HG03103 (cell line): Measurements from ENCODE around the gene ATMIN.

Experiments used
- ATAC-seq: cut with Tn5 transposase; IDR thresholded peaks from one replicate; pipeline ENCODE4 v1.9.1; 2021; ENCODE audit warnings: low read depth; ENCODE audit not compliant: unreplicated experiment

The ATMIN gene

DNA sequence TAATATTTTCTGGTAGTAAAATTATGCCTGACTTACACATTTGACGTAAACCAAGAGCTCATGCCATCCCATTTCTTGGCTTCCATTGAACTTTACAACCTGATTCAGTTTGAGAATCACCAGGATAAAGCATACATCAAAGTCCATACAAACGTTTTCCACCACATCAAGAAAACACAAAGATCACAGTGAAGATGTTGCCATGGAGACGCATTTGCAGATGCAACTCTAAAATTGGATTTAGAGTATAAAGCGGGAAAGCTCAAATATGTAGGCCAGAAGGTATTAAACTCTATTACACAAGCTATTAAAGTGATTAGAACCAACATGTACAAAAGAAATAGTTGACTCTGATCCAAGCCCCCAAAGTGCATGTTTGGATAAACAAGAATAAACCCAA, 31.0 kb downstream of the ATMIN start:
- ATAC-seq, result no peak

DNA sequence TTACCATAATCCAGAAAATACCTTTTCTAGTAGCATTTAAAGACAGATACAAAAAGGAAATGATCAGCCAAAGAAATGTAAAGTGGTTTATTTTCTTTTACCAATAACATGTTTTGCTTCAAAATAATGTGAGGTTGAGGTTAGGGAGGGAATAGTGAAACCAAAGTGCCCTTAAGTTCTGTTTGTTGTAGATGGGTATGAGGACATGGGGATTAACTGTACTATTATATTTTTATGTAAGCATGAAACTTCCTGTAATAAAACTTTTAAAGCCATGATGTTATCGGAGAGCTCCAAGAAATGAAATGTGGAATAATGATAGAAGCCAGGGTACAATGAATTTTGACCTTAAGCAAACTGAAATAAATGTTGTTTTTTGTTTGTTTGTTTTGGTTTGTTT, 31.5 kb downstream of the ATMIN start:
- ATAC-seq, result no peak

DNA sequence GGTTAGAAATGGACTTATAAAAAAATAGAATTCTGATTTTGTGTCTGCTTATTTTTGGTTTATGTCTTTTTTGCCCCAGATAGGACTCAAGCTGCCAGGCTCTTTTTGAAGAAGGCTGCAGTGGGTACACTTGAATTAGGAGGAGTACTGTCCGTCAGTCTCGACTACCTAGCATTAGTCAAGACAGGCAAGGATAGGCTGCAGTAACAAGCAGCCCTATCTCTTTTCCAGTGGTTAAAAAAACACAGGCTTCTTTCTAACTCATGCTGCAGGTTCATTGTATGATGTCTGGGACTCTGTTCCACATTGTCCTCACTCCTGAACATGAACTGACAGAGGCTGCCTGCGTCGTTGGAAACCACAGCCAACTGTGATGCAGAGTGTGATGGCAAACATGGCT, 33.4 kb downstream of the ATMIN start:
- ATAC-seq, result no peak

DNA sequence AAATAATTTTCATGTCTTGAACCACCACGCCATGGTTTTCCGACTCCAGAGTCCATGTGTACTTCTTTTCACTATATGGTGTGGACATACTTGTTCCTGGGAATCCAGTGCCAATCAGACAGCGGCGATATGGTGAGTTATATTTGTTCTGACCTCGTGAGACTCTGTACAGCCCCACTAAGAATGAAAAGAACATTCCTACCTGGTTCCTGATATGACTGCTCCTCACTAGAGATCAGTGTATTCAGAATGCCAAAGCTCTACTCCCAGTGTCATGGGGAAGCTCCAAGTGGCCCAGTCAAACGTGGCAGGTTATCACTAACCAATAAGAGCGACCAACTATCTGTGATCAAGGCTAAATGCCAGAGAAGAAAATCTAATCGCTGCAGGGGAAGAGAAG, 35.3 kb downstream of the ATMIN start:
- ATAC-seq, result no peak

DNA sequence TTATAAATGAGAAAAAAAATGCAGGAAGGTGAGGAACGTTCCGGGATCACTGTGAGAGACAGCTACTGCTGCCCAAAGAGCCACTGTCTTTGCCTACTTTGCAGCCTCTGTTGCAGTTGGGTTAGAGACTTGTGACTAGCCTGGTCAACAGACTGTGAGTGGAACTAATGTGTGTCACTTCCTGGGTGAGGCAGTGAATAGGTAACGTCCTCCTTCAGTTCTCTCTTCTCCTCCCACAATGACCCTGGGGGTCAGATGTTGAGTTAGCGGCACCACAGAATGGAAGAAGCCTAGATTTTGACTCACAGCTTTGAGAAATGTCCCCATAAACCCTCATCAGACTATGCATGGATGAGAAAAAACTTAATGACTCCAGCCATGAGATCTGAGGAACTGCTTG, 36.2 kb downstream of the ATMIN start:
- no peak for ATAC-seq

DNA sequence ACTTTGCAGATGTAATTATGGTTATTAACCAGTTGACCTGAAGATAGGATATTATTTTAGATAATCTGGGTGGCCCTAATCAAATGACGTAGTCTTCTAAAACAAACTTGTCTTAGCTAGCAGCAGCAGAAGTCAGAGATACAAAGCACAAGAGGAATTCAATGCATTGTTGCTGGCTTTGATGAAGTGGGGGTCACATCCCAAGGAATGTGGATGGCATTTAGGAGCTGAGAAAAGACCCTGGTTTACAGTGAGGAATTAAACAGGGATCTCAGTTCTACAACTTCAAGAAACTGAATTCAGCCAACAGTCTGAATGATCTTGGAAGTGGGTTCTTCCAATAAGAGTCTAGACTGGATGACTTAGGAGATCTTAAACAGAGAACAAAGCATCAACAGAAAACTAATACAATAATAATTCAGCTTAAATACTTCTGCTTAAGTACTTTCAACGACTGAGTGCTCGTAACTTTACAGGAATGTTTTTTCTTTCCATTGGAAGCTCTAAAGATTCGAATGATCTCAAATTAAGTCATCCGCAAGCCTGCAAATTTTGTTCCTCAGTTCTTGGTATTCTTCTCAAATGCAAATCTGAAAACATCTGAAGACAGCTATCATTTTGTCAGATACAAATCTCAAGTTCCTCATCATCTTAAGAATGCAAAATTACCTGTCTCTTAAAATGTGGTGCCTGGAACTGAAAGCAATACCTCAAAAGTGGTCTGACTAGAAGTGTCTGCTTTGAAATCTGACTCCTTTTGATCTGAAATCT, 38.1 kb downstream of the ATMIN start:
- ATAC-seq, result no peak

DNA sequence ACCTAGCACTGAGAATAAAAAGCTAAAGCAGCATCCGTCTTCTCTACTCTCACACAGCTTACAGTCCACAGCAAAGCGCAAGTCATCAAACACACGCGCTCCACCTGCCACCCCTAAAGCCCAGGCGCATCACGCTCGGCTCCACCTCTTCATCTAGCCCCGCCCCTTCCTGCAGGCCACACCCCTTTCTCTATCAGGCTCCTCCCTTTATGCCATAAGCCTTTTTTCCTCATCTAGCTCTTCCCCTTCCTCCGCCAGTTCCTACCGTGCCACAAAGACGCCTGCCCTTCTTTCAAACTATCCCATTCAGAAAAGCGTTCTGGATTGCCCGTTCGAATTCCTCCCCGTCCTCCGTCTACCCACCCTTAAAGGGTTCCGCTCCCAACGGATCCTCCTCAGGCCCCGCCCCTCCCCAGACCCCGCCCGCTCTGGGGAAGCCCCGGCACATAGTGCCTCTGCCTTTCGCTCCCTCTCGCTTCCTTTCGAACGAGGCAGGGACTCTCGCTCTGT, 41.0 kb downstream of the ATMIN start:
- peak; percentile 68 for ATAC-seq

DNA sequence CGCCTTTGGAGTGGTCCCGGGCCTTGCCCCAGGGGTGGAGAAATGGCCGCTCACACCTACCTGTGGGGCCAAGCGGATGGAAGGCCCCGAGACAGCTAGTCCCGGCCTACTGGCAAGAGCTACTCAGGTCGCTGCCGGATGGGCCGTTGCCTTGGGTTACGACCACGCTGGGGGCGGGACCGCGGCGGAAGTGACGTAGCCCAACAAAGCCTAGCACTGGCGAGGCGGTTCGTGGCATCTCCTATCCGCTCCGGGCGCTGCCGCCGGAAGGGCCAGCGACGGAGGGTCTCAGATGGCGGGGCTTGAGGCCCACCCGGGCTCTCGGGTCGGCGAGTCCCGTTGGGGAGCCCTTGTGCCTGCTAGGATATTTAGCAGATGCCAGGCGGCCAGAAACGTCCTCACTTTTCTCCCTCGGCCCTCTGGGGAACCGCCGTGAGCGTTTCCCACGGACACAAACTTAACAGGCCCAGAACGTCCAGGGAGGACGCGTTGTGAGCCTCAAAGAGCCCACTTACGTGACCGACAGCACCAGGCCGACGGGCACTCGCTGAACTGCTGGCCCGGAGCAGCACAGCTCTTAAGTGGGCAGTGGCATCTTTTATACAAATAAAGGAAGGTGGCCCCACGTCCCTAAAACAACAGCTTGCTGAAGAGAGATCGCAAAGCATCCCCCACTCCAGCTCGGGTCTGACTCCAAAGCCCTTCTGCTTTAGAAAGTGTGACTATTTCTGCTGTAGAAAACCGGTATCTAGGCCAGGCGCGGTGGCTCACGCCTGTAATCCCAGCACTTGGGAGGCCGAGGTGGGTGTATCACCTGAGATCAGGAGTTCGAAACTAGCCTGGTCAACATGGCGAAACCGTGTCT, 41.7 kb downstream of the ATMIN start, which contains the start of gene C16orf46:
C16orf46 (minus strand) TSS at position 163 of the 865 bp plus-strand sequence. CDS start 13,283 bp downstream, outside the sequence.
- peak; percentile 93 for ATAC-seq

DNA sequence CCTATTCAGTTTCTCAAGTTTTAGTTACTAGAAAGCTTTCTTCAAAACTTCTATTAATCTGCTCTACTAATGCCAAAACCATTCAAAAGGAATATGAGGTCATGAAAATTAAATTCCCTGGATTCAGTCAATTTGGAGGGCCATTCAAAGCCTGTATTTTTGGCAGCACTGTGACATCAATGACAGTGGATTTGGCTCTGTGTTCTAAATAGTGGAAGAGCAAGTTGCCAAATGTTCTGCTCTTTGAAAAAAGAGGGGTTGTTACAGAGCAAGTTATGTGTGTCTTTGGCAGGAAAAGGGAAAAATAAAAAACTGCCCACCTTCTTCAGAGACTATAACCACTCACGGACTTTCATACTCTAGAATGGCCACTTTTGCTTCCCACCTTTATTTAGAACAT, 44.6 kb downstream of the ATMIN start:
- no peak for ATAC-seq

DNA sequence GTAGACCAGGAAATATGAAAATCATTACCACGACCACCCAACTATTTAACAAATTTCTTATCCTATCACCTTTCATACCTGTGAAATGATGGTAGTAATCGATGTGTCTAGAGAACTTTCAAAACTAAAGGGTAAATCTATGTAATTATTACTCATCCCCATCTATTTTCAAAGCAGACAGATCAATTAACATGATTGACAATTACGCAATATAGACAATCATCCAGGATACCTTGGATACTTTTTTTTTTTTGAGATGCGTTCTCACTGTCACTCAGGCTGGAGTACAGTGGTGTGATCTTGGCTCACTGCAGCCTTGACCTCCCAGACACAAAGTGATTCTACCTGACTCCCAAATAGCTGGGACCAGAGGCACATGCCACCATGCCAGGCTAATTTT, 45.4 kb downstream of the ATMIN start:
- ATAC-seq, result no peak

DNA sequence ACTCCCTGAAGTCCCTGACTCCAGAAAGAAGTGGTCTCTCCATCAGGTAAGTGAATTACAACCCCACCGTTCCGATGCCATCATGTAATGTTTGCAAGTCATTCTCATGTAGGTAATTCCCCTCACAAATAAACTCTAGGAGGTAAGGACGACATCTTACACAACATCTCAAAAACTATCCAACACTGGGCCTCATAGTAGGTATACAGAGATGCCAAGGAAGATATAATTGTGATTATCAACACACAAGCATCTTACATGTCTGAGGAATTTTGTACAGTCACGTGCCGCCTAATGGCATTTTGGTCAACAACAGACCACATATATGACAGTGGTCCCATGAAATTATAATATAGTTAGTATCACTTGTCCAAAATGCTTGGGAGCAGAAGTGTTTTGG, 53.2 kb downstream of the ATMIN start:
- no peak for ATAC-seq

DNA sequence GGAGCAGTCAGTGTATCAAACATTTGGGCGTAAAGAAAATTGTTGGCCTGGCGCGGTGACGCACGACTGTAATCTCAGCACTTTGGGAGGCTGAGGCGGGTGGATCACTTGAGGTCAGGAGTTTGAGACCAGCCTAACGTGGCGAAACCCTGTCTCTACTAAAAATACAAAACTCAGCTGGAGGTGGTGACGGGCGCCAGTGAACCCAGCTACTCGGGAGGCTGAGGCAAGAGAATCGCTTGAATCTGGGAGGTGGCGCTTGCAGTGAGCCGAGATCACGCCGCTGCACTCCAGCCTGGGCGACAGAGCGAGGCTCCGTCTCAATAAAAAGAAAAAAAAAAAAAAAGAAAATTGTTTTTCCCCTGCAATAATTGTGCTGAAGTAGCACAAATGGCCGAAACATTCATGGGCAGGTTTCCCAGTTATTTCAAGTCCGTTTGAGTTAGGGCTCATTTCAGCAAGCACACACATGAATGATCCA, 59.2 kb downstream of the ATMIN start:
- no peak for ATAC-seq

DNA sequence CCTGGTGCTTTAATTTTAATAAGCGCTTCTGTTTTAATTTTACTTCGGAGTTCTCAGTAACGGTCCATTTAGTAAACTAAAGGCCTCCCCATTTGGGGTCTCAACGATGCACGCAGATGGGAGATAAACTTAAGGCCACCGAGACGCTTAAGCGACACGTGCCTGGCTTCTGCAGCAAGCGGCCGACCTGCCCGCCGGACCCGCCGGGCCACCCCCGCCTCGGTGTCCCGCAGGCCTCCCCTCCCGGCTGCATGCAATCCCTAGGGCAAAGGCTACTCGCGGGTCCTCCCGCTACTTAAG, 60.0 kb downstream of the ATMIN start:
- no peak for ATAC-seq

DNA sequence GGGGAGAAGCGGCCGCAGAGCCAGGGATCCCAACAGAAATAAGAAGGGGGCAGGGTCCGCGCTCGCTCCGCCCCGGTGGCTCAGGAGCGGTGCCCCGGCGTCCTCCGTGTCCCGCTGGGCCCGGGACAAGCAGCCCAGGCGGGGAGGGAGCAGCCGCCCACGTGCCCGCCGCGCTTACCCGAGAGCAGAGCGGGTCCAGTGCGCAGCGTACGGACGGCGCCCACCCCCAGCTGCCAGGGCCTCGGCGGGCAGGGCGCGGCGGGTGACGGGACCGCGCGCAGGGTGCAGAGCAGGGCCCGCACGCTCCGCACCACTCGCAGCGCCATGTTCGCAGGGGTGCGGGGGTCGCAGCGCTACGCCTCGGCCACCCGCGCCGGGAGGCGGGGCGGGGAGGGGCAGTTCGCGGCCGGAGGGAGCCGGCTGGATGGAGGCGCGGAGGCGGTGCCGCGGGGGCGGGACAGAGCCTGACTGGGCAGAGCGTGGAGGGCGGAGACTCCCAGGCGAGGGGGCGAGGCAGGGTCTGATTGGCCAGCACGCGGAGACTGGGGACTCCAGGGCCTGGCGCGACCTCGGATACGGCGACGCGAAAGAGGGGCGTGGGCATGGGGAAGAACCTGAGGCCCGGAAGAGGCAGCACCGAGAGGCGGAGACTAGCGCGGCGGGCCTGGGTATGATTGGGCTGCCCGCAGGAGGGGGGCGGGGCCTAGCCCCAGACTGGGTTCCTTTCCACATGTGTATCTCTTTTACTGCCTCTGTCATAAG, 60.5 kb downstream of the ATMIN start, which contains the start of gene GCSH:
GCSH (minus strand) TSS at position 443 of the 762 bp plus-strand sequence; CDS start at position 326, 117 bp downstream.
- peak; percentile 98 for ATAC-seq

DNA sequence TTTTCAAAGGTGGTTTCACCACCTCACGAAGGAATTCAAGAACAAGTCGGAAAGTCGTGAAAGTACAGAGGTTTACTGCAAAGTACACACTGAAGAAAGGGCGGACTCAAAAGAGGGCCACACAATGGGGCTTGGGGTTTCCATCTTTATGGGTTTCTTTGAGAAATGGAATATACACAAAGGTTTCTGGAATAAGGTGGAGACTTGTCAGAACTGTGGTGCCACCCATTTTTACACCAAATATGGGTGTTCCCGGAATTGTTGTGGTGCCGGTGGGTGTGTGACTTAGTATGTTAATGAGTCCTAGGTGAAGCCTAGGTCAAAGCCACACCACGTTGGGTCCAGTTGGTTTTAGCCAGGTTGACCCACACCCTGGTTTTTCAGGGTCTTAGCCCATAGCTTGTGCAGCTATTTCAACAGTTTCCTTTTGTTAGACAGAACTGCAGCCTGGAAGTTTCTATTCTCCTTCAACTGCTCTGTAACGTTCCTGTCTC, 61.1 kb downstream of the ATMIN start:
- no peak for ATAC-seq
